NB4 (cell line): ENCODE results near the gene NPLOC4.

Source experiments
- CTCF ChIP-seq: IDR thresholded peaks from one replicate; pipeline ENCODE4 v1.5.1; 2012; ENCODE audit warnings: low read depth, low read length
- MYC ChIP-seq: IDR thresholded peaks from 2 replicates; pipeline ENCODE4 v1.6.1; 2011; ENCODE audit warnings: low read depth, low read length
- POLR2A ChIP-seq: IDR thresholded peaks from 2 replicates; pipeline ENCODE4 v1.6.1; 2011; ENCODE audit warnings: mild to moderate bottlenecking; ENCODE audit not compliant: insufficient read length; ENCODE audit errors: extremely low read depth

GRCh38 chr17:81552244-81553017, 84.5 kb downstream of the NPLOC4 start, which contains the start of gene FAAP100:
- no peak for TF ChIP-seq CTCF
- peak; percentile 64 for TF ChIP-seq POLR2A
- TF ChIP-seq MYC, result peak; percentile 85
